Body of pancreas (tissue), 4 donors: ENCODE data around the gene THSD7B.

ENCODE experiments used
- CTCF ChIP-seq, 7 experiments: fragments of 450-650 bp in 4 of 7; fragments of 200-600 bp in 3 of 7; sonication (generic) in 3 of 7; IDR thresholded peaks; one replicate each; pipeline ENCODE4 v1.5.1; 2016 to 2019; ENCODE audit warnings: antibody characterized with exemption in 7 of 7
- POLR2A ChIP-seq, 3 donors: fragments of 450-650 bp; IDR thresholded peaks; one replicate each; pipeline ENCODE4 v1.6.1; 2016; ENCODE audit warnings: antibody characterized with exemption in 3 of 3, mild to moderate bottlenecking in 2 of 3

DNA sequence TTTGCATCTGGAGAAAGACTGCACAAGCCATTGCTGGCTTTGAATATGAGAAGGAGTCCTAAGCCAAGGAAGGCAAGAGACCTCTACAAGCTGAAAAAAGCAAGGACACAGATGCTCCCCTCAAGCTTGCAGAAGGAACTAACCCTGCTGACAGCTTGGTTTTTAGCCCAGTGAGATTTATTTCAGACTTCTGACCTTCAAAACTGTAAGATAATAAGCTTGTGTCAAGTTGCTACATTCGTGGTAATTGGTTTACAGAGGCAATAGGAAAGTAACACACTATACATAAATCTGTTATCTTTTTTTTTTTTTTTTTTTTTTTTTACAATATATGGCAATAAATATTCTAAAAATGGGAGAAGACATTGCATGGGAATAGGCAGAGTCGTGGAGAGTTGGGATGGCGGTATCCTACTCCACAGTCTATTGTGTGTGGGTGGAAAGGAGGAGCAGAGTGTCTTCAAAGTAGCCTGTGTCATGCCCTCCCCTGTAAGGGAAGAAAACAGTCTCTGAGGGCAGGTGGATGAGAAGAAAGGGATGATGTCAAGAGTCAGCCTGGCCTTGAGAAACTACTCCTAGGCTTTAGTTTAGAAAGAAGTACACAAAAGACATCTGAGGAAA lies 196.9 kb downstream of the THSD7B start:
- no peak for TF ChIP-seq CTCF (IDR thresholded peaks at IDR 0.05)
- TF ChIP-seq POLR2A (IDR thresholded peaks at IDR 0.05): no peak
